Measurements from ENCODE around the gene CKMT1B. TPM values are rescaled to one million over a fixed set of nuclear protein-coding genes. Genes with fewer than 3 reads are reported as not detected.
A peak's percentile ranks its signal among the peaks of the same experiment; 100 is the strongest.
"Not testable (repeated sequence)": the region's sequence is repeated elsewhere in the genome, so short reads cannot be mapped to it uniquely, and the experiment has no call there.

The CKMT1B gene
- 1 to 10 TPM in 3 of 6 donors, under 1 TPM in 3; 0.30 to 10.0 (median 2.3) TPM for total RNA-seq

GRCh38 chr15:43593328-43594190, at the start of gene CKMT1B:
Gene CKMT1B (plus strand): TSS chr15:43594027. CDS start chr15:43594219, 192 bp downstream.
- not testable (repeated sequence) for DNase-seq, H3K27ac ChIP-seq, H3K4me3 ChIP-seq, H3K27me3 ChIP-seq, H3K4me1 ChIP-seq, H3K9me3 ChIP-seq, H3K36me3 ChIP-seq
- WGBS, 2 donors, result no CpG with 5 or more reads among the region's 43 CpGs
- peak; percentile 22 to 78 for ATAC-seq (ENCODE audit: low FRiP score in 2 of 2)

GRCh38 chr15:43544266-43544665, 49.6 kb upstream of the CKMT1B start:
- H3K27me3 ChIP-seq, result no peaks in the 10 kb centered on the region
- H3K4me1 ChIP-seq, result no peaks in the 10 kb centered on the region
- ATAC-seq (ENCODE audit: low FRiP score in 2 of 2) (no peak), DNase-seq (no peak)
- peaks cover 0 to 3% (median 0%) of the 10 kb centered on the region in 4 donors for H3K36me3 ChIP-seq
- no peak overlapping the region for H3K27ac ChIP-seq
- no peak overlapping the region for H3K4me3 ChIP-seq
- no peak for TF ChIP-seq POLR2A (IDR thresholded peaks at IDR 0.05)
- TF ChIP-seq, protein P1, sequence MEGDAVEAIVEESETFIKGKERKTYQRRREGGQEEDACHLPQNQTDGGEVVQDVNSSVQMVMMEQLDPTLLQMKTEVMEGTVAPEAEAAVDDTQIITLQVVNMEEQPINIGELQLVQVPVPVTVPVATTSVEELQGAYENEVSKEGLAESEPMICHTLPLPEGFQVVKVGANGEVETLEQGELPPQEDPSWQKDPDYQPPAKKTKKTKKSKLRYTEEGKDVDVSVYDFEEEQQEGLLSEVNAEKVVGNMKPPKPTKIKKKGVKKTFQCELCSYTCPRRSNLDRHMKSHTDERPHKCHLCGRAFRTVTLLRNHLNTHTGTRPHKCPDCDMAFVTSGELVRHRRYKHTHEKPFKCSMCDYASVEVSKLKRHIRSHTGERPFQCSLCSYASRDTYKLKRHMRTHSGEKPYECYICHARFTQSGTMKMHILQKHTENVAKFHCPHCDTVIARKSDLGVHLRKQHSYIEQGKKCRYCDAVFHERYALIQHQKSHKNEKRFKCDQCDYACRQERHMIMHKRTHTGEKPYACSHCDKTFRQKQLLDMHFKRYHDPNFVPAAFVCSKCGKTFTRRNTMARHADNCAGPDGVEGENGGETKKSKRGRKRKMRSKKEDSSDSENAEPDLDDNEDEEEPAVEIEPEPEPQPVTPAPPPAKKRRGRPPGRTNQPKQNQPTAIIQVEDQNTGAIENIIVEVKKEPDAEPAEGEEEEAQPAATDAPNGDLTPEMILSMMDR (IDR thresholded peaks at IDR 0.05), result no peak
- TF ChIP-seq EP300 (IDR thresholded peaks at IDR 0.05), result no peak
- TF ChIP-seq POLR2AphosphoS5 (IDR thresholded peaks at IDR 0.05), result no peak
- peaks cover 0 to 5% (median 0%) of the 10 kb centered on the region in 4 donors for H3K9me3 ChIP-seq

DNA sequence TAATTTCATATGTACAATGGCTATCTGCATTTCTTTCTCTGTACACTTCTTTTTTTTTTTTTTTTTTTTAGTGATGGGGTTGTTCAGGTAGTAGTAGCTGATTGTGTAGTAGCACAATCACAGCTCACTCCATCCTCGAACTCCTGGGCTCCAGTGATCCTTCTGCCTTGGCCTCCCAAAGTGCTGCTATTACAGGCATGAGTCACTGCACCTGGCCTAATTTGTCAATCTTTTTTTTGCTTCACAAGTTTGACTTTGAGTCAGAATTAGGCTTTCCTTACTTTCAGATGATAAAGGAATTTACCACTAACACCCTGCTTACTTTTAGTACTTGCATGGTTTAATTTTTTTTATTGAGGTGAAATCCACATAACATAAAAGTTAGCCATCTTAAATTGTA, 48.4 kb upstream of the CKMT1B start:
- WGBS, 2 donors, result 82 to 91% methylated on average over 1 of the region's 1 CpG
- TF ChIP-seq EP300 (IDR thresholded peaks at IDR 0.05), result no peak
- no peak for TF ChIP-seq POLR2AphosphoS5 (IDR thresholded peaks at IDR 0.05)
- TF ChIP-seq, protein P1 (IDR thresholded peaks at IDR 0.05), result no peak
- TF ChIP-seq POLR2A (IDR thresholded peaks at IDR 0.05), result no peak
- DNase-seq, result no peak

DNA sequence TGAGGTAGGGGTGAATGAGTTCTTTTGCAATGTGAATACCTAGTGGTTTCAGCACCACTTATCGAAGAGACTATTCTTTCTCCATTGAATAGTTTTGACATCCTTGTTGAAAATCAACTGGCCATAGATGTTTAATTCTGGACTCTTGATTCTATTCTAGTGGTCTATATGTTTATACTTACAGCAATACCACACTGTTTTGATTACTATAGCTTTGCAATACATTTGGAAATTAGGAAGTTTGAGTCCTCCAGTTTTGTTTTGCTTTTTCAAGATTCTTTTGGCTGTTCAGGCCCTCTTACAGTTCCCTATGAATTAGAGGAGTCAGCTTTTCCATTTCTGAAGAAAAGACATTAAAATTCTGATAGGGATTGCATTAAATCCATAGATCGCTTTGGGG, 46.3 kb upstream of the CKMT1B start:
- WGBS, 2 donors, result 93 to 99% methylated on average over 2 of the region's 2 CpGs
- no peak for TF ChIP-seq POLR2A (IDR thresholded peaks at IDR 0.05)
- no peak for TF ChIP-seq POLR2AphosphoS5 (IDR thresholded peaks at IDR 0.05)
- TF ChIP-seq, protein P1 (IDR thresholded peaks at IDR 0.05), result no peak
- no peak for TF ChIP-seq EP300 (IDR thresholded peaks at IDR 0.05)

More for the DNA sequence above, 48.4 kb upstream of the CKMT1B start:
- Histone ChIP-seq H3K27me3 (no peaks in the 10 kb centered on the region), H3K36me3 (peaks cover 0 to 5% (median 0%) of the 10 kb centered on the region in 4 donors), H3K4me3 (no peak overlapping the region), H3K4me1 (no peaks in the 10 kb centered on the region), H3K27ac (no peak overlapping the region), H3K9me3 (peaks cover 0 to 5% (median 0%) of the 10 kb centered on the region in 4 donors)
- no peak for ATAC-seq (ENCODE audit: low FRiP score in 2 of 2)

DNA sequence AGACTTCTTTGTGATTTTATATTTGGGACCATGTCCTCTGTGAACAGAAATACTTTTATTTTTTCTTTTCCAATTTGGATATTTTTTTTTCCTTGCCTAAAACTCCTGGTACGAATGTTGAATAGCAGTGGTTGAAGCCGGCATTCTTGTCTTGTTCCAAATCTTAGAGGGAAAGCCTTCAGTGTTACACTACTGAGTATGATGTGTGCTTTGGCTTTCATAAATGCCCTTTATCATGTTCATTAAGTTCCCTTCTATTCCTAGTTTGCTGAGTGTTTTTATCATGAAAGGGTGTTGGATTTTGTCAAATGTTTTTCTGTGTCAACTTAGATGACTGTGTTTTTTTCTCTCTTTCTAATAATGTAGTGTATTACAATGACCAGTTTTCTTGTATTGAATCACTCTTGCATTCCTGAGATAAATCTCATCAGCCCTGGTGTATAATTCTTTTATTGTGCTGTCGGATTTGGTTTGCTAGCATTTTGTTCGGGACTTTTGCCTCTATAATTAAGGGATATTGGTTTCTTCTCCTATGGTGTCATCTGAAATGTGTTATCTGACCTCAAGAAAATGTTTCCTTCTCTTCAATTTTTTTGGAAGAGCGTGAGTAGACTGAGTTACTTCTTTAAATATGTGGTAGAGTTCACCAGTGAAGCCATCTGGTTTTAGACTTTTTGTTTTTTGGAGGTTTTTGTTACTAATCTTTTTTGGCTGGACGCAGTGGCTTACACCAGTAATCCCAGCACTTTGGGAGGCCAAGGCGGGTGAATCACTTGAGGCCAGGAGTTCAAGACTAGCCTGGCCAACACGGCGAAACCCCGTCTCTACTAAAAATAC, 43.1 kb upstream of the CKMT1B start:
- Histone ChIP-seq H3K27me3 (no peaks in the 10 kb centered on the region), H3K27ac (no peak overlapping the region), H3K36me3 (peaks cover 0 to 16% (median 0%) of the 10 kb centered on the region in 4 donors), H3K9me3 (peaks cover 0 to 5% (median 0%) of the 10 kb centered on the region in 4 donors), H3K4me1 (no peaks in the 10 kb centered on the region), H3K4me3 (no peak overlapping the region)
- no peak for DNase-seq
- WGBS, 2 donors, result 82 to 84% methylated on average over 10 of the region's 10 CpGs
- TF ChIP-seq POLR2AphosphoS5 (IDR thresholded peaks at IDR 0.05) (no peak), EP300 (IDR thresholded peaks at IDR 0.05) (no peak), POLR2A (IDR thresholded peaks at IDR 0.05) (no peak)
- TF ChIP-seq, protein P1 (IDR thresholded peaks at IDR 0.05), result no peak
- peak in 1 of 2 donors; percentile 73 for ATAC-seq (ENCODE audit: low FRiP score in 2 of 2)

More for the DNA sequence above, 46.3 kb upstream of the CKMT1B start:
- no peak for DNase-seq
- no peak for ATAC-seq (ENCODE audit: low FRiP score in 2 of 2)
- peaks cover 0 to 5% (median 0%) of the 10 kb centered on the region in 4 donors for H3K9me3 ChIP-seq
- H3K4me1 ChIP-seq, result no peaks in the 10 kb centered on the region
- no peaks in the 10 kb centered on the region for H3K27me3 ChIP-seq
- no peak overlapping the region for H3K4me3 ChIP-seq
- no peak overlapping the region for H3K27ac ChIP-seq
- peaks cover 0 to 6% (median 0%) of the 10 kb centered on the region in 4 donors for H3K36me3 ChIP-seq
